NCI-H1105 treated with DMSO at 0.1 percent for 48 hours (cell line): Measurements from ENCODE around the gene ABCD1.

ENCODE experiments used
- DNase-seq: peaks from one replicate; lab custom pipeline; 2025; lab: John Stamatoyannopoulos, UW

ABCD1 gene

DNA sequence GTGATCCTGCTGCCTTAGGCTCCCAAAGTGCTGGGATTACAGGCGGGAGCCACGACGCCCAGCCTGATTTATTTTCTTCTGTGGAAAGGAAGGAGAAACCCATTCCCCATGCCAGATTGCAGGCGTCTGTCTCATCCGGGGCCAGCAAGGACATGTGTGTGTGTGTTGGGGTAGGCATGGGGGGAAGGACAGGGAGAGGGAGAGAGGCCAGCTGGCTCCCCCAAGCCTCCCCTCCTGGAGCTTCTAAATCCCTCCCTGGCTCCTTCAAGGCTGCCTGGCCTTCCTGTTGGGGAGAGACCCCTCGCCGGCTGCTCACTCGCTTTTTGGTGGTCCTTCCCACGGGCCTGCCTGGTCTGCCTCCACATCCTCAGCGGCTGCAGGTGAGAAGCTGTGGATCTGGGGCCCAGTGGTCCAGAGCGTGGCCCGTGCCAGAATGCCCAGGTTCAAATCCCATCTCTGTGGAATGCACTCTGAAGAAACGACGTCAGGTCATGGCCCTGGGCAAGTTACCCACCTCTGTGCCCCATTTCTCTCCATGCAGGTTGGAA lies 38.0 kb downstream of the ABCD1 start:
- DNase-seq, result no peak

DNA sequence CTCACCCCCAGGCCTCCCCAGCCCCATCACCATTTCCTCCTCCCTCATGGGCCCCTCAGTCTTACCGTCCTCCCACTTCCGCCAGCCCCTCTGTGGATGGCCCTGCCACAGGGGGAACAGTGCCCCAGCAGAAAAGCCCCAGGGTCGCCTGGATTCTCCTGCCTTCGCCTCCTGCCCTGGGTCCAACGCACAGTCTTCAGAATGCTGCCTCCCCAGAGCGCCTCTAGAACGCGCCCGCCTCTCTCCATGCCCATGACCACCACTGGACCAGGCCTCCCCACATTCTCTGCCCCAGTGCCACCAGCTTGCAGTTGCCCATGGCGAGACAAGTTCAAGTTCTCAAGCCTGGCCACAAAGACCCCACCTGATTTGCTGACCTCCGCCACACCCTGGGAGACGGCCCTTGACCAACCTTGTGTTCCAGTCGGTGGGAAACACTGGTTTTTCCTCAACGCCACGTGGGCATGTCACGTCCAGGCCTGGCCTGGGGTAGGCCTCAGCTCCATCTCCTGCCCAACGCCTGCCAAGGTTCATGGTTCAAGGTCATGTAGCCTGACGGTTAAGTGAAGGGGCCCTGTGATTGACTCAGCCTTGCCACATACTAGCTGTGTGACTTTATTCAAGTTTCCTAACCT lies 38.8 kb downstream of the ABCD1 start:
- DNase-seq, result no peak

DNA sequence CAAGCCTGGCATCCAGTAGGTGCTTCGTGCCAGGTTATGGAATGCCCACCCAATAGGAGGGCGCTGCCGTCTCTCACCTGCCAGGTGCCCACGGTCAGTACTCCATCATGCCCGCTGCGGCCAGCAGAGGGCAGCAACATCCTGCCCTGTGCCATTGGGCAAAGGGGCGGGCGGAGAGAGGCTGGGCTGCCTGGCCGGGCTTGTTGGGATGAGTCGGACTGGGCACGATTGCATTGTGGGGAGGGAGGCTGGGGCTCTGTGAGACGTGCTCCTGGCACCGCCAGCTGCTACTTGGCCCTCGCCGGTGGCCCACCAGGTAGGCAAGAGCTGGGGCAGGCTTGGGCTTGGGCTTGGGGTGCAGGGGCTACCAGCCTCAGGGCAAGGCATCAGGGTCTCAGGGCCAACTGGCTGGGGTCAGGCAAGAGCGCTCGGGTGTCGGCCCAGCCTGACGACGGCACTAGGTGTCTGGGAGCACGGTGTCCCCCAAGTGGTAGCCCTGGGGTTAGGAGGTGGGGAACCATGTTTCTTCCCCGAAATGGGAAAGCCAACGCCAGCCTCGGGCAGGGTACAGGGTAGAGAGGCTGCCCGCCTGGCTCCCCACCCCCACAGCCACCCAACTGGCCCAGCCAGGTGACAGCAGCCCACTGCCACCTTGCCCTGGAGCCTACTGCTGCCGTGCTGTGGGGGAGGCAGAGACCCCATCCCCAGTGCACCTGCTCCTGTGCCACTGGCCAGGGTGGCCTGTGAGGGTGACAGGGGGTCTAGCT lies 39.5 kb downstream of the ABCD1 start, which contains the start of gene PLXNB3:
Gene PLXNB3 (plus strand): TSS at position 261 of the 767 bp plus-strand sequence. CDS start 1,287 bp downstream, outside the sequence.
- peak; percentile 91 for DNase-seq

DNA sequence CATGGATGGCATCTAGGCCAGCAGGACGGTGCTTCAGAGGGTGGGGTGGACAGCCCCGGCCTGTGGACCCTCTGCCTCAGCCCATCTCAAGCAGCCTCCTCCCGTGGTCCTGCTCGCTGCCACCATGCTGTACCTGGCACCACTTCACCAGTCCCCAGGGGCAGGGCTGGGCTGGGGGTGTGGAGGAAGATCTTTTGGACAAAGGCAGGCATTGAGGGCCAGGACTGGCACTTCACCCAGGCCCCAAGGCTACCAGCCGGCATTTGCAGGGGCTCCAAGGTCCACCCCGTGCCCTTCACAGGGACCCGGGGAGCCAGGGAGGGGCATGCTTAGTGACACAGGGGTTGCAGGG lies 40.1 kb downstream of the ABCD1 start:
- DNase-seq, result no peak

DNA sequence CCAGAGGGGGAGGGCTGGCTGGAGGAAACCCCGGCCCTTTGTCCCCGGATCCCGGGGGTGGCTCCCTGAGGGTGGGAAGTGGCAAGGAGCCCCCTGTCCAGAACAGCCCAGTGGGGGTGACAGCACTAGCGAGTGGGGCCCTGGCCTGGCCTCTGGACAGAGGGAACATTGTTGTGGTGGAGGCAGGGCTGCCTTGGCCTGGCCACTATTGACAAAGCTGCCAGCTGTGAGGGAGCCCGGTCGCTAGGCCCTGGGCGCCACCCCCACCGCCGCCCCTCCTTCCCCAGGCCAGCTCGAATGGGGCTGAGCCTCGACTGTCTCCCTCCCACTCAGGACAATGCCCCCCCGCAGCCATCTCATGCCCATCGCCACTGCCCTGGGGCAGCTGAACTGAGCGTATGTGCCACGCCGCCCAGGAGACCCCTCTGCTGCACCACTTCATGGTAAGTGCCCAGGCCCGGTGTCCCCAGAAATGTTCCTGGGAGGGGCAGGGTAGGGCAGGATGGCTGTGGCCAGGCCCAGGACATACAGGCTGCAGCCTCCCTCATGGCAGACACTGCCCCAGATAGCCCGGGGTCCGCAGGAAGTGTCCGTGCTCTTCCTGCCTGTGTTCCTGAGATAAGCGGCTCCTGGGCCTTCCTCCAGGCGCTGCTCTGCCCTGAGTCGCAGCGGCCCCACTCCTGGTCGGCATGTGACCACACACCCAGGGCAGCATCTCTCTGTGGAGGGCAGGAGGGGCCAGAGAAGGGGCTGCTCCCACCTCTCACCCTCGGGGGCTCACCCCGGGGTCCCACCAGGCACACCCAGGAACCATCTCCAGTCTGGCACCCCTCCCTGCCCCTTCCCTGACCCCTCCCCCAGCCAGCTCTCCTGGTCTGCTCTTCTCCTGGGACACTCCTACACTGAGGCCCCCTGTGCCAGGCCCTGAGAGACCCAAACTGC lies 40.8 kb downstream of the ABCD1 start:
- DNase-seq, result no peak

DNA sequence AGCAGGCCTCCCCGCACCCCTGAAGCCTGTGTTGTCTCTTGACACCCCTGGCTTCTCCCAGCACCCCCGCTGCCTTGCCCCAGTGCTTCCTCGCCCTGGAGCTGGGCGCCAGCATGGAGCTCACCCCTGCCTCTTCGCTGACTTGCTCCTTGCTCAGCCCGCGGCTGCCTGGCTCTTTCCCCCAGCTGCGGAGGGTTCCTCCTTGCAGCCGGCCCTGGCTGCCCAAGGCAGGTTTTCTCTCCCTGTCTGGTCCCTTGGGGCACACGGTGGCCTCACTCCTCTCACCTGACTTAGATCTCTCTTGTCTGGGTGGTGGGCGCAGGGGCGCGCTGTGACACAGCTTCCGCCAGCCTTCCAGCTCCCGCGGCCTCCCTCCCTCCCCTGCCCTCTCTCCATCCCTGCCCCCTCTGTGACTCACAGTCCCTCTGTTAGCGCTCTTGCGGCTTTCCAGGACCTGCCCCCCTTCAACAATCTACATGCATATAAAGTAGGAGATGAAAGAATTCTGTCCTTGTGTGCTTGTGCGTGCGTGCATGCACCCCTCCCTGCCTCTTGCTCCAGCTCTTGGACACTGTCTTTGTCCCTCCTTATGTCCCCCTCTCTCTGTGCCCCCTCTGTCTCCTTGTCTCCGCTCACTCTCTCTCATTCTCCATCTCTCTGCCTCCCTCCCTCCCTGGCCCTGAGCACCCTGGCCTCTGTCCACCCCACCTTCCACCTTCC lies 41.6 kb downstream of the ABCD1 start:
- DNase-seq, result no peak

DNA sequence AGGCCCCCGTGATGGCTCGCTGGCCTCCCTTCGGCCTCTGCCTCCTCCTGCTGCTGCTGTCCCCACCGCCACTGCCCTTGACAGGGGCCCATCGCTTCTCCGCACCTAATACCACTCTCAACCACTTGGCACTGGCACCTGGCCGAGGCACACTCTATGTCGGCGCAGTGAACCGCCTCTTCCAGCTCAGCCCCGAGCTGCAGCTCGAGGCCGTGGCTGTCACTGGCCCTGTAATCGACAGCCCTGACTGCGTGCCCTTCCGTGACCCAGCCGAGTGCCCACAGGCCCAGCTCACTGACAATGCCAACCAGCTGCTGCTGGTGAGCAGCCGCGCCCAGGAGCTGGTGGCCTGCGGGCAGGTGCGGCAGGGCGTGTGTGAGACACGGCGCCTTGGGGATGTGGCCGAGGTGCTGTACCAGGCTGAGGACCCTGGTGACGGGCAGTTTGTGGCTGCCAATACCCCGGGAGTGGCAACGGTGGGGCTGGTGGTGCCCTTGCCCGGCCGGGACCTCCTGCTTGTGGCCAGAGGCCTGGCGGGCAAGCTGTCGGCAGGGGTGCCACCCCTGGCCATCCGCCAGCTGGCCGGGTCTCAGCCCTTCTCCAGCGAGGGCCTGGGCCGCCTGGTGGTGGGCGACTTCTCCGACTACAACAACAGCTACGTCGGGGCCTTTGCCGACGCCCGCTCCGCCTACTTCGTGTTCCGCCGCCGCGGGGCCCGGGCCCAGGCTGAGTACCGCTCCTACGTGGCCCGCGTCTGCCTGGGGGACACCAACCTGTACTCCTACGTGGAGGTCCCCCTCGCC lies 42.4 kb downstream of the ABCD1 start:
- DNase-seq, result no peak

DNA sequence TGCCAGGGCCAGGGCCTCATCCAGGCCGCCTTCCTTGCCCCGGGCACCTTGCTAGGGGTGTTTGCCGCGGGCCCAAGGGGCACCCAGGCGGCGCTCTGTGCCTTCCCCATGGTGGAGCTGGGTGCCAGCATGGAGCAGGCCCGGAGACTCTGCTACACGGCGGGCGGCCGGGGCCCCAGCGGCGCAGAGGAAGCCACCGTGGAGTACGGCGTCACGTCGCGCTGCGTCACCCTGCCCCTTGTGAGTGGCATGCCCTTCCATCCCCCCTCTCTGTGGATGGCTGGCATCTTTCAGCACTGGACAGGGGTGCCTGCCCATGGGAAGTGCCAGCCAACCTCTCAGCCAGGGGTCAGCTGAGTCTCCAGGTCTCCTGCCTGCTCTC lies 43.0 kb downstream of the ABCD1 start:
- no peak for DNase-seq

DNA sequence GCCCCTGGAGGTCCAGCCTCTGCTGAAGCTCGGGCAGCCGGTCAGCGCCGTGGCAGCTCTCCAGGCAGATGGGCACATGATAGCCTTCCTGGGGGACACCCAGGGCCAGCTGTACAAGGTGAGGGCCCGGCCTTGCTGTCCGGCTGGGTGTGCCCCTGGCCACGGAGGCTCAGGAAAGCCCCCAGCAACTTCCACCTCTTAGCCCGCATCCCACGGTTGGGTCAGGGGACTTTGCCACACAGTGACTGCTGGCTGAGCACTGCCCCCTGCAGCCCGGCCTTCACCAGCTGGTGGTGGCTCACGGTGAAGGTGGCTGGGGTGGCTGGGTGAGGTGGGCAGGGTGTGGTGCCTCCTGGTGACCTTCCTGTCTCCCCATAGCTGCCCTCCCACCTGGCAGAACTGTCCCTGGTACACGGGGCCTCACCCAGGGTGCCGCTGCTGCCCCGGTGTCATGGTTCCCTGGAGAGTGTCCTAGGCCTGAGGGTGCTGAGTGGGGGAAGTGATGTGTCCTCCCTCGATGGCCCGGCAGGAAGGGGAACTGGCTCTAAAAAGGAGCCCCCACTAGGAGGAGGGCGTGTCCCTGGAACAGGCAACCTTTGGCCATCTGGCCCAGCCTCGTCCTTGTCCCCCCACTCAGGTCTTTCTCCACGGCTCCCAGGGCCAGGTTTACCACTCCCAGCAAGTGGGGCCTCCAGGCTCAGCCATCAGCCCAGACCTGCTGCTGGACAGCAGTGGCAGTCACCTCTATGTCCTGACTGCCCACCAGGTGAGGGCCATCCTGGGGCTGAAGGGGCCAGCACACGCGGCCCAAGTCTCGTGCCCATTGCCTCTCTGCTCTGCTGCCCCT lies 43.9 kb downstream of the ABCD1 start:
- DNase-seq, result no peak

DNA sequence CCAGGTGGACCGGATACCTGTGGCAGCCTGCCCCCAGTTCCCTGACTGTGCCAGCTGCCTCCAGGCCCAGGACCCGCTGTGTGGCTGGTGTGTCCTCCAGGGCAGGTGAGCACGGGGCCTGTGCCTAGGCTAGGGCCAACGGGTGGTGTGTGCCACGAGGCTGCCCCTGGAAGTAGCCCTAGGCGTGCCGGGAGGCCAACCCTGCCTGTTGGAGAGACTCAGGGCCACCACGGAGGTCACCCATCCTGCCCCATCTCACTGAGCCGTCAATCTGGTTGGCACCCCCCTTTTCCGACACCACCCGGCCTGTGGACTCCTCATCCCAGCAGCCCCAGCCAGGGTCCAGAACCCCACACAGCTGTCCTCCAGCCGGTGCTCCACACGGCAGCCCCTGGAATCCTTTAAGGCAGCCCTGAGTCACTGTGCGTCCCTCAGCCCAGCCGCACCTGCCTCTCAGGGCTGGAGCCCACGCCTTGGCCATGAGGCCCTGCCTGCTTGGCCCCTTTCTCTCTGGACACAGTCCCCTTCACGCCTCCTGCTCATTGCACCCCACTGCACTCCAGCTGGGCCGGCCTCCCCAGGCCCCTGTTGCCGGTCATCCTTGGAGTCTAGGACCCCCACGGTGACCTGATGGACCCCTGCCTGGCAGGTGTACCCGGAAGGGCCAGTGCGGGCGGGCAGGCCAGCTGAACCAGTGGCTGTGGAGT lies 44.7 kb downstream of the ABCD1 start:
- no peak for DNase-seq

DNA sequence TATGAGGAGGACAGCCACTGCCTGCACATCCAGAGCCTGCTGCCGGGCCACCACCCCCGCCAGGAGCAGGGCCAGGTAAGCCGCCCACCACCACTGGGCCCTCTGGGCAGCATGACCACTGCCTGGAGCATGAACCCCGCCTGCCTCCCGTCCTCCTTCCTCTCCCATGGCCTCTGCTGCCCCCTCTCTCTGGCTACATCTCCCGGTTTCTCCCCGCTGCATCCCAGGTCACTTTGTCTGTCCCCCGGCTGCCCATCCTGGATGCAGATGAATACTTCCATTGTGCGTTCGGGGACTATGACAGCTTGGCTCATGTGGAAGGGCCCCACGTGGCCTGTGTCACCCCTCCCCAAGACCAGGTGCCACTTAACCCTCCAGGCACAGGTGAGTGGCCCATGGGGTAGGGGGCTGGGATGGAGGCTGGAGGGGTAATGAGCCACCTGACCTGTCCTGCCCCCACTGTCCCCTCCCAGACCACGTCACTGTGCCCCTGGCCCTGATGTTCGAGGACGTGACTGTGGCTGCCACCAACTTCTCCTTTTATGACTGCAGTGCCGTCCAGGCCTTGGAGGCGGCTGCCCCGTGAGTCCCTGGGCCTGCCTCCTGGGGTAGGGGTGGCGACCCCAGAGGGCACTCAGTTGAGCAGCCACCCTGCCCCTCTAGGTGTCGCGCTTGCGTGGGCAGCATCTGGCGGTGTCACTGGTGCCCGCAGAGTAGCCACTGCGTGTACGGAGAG lies 45.4 kb downstream of the ABCD1 start:
- no peak for DNase-seq

DNA sequence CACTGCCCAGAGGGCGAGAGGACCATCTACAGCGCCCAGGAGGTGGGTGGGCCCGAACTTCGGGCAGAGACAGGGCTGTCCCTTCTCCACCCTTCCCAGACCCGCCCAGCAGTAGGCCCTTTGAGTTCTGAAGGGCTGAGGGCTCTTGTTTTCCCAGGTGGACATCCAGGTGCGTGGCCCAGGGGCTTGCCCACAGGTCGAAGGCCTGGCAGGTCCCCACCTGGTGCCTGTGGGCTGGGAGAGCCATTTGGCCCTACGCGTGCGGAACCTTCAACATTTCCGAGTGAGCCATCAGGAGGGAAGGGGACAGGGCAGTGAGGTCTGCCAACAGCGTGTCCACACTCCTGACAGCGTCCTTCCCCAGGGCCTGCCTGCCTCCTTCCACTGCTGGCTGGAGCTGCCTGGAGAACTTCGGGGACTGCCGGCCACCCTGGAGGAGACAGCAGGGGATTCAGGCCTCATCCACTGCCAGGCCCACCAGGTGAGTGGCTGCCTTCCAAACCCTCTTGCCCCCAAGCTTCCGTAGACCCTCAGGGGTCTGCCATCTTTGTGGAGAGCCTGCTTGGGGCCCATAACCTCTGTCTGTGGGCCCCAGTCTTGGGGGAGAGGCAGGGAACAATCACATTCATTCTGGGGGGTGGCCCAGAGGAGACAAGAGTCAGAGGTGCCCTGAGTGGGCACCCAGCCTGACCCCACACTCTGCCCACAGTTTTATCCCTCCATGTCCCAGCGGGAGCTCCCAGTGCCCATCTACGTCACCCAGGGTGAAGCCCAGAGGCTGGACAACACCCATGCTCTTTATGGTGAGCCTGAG lies 46.2 kb downstream of the ABCD1 start:
- DNase-seq, result no peak

DNA sequence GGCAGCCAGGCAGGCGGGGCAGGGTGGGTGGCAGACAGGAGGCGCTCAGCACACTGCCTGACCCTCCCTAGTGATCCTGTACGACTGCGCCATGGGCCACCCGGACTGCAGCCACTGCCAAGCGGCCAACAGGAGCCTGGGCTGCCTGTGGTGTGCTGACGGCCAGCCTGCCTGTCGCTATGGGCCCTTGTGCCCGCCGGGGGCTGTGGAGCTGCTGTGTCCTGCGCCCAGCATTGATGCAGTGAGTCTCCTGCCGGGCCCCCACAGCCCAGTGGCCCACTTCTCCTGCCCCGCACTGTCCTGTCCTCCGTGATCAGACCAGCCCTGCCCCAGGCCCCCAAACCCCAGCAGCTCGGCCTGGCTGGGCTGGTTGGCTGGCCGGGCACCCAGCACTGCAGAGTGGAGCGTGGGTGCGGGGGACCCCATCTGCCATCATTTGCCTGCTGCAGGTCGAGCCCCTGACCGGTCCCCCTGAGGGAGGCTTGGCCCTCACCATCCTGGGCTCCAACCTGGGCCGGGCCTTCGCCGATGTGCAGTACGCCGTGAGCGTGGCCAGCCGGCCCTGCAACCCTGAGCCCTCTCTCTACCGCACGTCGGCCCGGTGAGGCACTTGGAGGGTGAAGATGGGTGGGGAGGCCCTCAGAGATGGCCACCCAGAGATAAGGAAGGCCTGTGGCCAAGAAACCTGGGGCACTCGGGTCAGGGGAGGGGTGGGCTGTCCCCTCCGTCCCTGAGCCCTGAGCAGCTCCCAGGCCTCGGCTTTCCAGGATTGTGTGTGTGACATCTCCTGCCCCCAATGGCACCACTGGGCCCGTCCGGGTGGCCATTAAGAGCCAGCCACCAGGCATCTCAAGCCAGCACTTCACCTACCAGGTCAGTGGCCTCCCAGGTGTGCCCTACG lies 47.0 kb downstream of the ABCD1 start:
- no peak for DNase-seq

DNA sequence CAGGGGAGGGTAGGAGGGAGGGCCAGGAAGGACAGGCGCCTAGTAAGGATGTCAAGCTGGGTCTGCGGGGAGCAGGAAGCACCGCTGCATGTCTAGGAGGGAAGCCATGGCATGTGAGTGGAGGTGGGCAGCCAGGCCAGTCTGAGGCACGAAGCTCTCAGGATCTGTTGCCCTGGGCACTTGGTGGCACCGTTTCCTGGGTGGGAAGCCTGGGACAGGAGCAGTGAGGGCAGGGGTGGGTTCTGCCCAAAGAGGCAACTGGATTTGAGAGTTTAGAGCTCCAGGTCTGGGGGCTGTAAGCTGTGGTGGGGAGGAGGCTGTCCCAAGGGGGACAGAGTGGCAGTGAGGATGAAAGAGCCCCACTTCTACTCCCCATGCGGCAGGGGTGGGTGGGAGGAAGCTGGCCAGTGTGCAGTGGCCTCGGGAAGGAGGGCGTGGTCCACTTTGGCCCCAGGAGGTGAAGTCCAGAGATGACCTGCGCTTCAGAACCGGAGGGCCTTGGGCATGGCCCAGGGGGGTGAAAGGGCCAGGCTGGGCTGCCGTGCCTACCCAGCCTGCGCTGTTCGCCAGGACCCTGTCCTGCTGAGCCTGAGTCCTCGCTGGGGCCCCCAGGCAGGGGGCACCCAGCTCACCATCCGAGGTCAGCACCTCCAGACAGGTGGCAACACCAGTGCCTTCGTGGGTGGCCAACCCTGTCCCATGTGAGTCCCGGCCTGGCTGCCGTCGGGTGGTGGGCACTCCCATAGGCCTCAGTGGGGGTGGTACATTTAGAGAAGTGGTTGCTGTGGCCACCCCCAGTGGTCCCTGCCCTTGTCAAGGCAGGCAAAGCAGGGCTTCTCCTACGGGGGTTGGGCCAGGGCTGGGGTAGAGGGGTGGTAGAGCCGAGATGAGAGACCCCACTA lies 47.9 kb downstream of the ABCD1 start:
- no peak for DNase-seq

DNA sequence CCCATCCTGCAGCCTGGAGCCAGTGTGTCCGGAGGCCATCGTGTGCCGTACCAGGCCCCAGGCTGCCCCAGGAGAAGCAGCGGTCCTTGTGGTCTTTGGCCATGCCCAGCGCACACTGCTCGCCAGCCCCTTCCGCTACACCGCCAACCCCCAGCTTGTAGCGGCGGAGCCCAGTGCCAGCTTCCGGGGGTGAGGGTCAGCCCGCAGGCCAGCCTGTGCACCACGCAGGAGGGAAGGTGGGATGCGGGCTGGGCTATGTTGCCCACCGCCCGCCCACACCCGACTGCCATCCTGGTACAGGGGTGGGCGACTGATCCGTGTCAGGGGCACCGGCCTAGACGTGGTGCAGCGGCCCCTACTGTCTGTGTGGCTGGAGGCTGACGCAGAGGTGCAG lies 48.6 kb downstream of the ABCD1 start:
- no peak for DNase-seq
